Mesodermal cell (in vitro differentiated cells): Measurements from ENCODE around the gene GBF1.
A peak's percentile ranks its signal among the peaks of the same experiment; 100 is the strongest.

Experiments used
- H3K27ac ChIP-seq: 2 replicates; pipeline ENCODE4 v1.7.0; 2013; ENCODE audit warnings: mild to moderate bottlenecking, low read depth, low read length, moderate library complexity; ENCODE audit not compliant: severe bottlenecking
- H3K36me3 ChIP-seq: 2 replicates; pipeline ENCODE4 v1.7.1; 2013; ENCODE audit warnings: mild to moderate bottlenecking, low read length, moderate library complexity; ENCODE audit not compliant: control insufficient read depth, insufficient read depth
- H3K4me1 ChIP-seq: one replicate; pipeline ENCODE4 v1.7.1; 2013; ENCODE audit warnings: mild to moderate bottlenecking, low read length; ENCODE audit not compliant: insufficient read depth, control insufficient read depth, poor library complexity, severe bottlenecking
- H3K4me3 ChIP-seq: 2 replicates; pipeline ENCODE4 v1.7.0; 2013; ENCODE audit warnings: low read length, control low read depth, mild to moderate bottlenecking; ENCODE audit not compliant: insufficient read depth, poor library complexity, severe bottlenecking; ENCODE audit errors: extremely low read depth
- H3K9me3 ChIP-seq: 2 replicates; pipeline ENCODE4 v1.7.1; 2013; ENCODE audit warnings: mild to moderate bottlenecking, low read length, moderate library complexity; ENCODE audit not compliant: control insufficient read depth
- WGBS, 2 experiments: methylation state at CpG; one replicate each; pipeline ENCODE4 v1.1.5; 2013; ENCODE audit warnings: missing lambda C conversion rate in 2 of 2; ENCODE audit not compliant: insufficient coverage in 2 of 2; 5-methylcytosine and 5-hydroxymethylcytosine counted together

Gene GBF1

GRCh38 chr10:102409604-102410428 lies 164.5 kb downstream of the GBF1 start:
- H3K27ac ChIP-seq: peak overlapping the region; percentile 16
- H3K36me3 ChIP-seq: no peaks in the 10 kb centered on the region
- whole genome bisulfite sequencing, 2 experiments: 43 to 44% methylated on average over 20 to 21 of the region's 24 CpGs
- peaks cover 14% of the 10 kb centered on the region for H3K4me1 ChIP-seq
- H3K9me3 ChIP-seq: no peaks in the 10 kb centered on the region
- H3K4me3 ChIP-seq: peak overlapping the region; percentile 36

GRCh38 chr10:102410429-102411073 lies 165.2 kb downstream of the GBF1 start:
- H3K4me1 ChIP-seq: peaks cover 14% of the 10 kb centered on the region
- no peaks in the 10 kb centered on the region for H3K9me3 ChIP-seq
- H3K4me3 ChIP-seq: peak overlapping the region; percentile 34
- H3K27ac ChIP-seq: peak overlapping the region; percentile 16
- 8 to 9% methylated on average over 34 to 37 of the region's 48 CpGs for WGBS, 2 experiments
- no peaks in the 10 kb centered on the region for H3K36me3 ChIP-seq

GRCh38 chr10:102411341-102412255 lies 166.3 kb downstream of the GBF1 start:
- Histone ChIP-seq H3K4me1 (peaks cover 14% of the 10 kb centered on the region), H3K9me3 (no peaks in the 10 kb centered on the region), H3K36me3 (no peaks in the 10 kb centered on the region), H3K27ac (no peak overlapping the region), H3K4me3 (no peak overlapping the region)
- 88 to 91% methylated on average over 14 of the region's 14 CpGs for WGBS, 2 experiments

- Histone ChIP-seq H3K4me3 (no peak overlapping the region), H3K4me1 (peaks cover 14% of the 10 kb centered on the region), H3K9me3 (no peaks in the 10 kb centered on the region), H3K36me3 (no peaks in the 10 kb centered on the region), H3K27ac (no peak overlapping the region)
- 85 to 96% methylated on average over 7 to 10 of the region's 10 CpGs for WGBS, 2 experiments
These were observed 167.0 kb downstream of the GBF1 start for GRCh38 chr10:102412293-102412692.

- Histone ChIP-seq H3K9me3 (no peaks in the 10 kb centered on the region), H3K36me3 (no peaks in the 10 kb centered on the region), H3K27ac (no peak overlapping the region), H3K4me1 (peaks cover 14% of the 10 kb centered on the region), H3K4me3 (no peak overlapping the region)
- WGBS, 2 experiments: 0 to 20% methylated on average over 2 to 4 of the region's 5 CpGs
These were observed 167.8 kb downstream of the GBF1 start for GRCh38 chr10:102413053-102413705.

GRCh38 chr10:102413806-102414561 lies 168.7 kb downstream of the GBF1 start:
- H3K27ac ChIP-seq: no peak overlapping the region
- H3K4me1 ChIP-seq: peaks cover 16% of the 10 kb centered on the region
- no peaks in the 10 kb centered on the region for H3K9me3 ChIP-seq
- no peak overlapping the region for H3K4me3 ChIP-seq
- WGBS, 2 experiments: 83 to 88% methylated on average over 11 to 16 of the region's 16 CpGs
- no peaks in the 10 kb centered on the region for H3K36me3 ChIP-seq

- no peaks in the 10 kb centered on the region for H3K9me3 ChIP-seq
- no peaks in the 10 kb centered on the region for H3K36me3 ChIP-seq
- H3K27ac ChIP-seq: no peak overlapping the region
- 83 to 87% methylated on average over 13 to 14 of the region's 20 CpGs for WGBS, 2 experiments
- H3K4me3 ChIP-seq: no peak overlapping the region
- H3K4me1 ChIP-seq: peaks cover 15% of the 10 kb centered on the region
These were observed 169.4 kb downstream of the GBF1 start for GRCh38 chr10:102414749-102415148.

- H3K36me3 ChIP-seq: no peaks in the 10 kb centered on the region
- no peak overlapping the region for H3K27ac ChIP-seq
- no peaks in the 10 kb centered on the region for H3K9me3 ChIP-seq
- H3K4me3 ChIP-seq: no peak overlapping the region
- 77 to 85% methylated on average over 4 to 8 of the region's 9 CpGs for WGBS, 2 experiments
- peaks cover 6% of the 10 kb centered on the region for H3K4me1 ChIP-seq
These were observed 171.0 kb downstream of the GBF1 start for GRCh38 chr10:102416283-102416682.

- H3K4me3 ChIP-seq: no peak overlapping the region
- WGBS, 2 experiments: 88 to 92% methylated on average over 12 to 19 of the region's 20 CpGs
These were observed 171.4 kb downstream of the GBF1 start for GRCh38 chr10:102416695-102417094.

More at GRCh38 chr10:102416695-102417094, 171.4 kb downstream of the GBF1 start:
- Histone ChIP-seq H3K27ac (no peak overlapping the region), H3K4me1 (peaks cover 6% of the 10 kb centered on the region), H3K36me3 (no peaks in the 10 kb centered on the region), H3K9me3 (no peaks in the 10 kb centered on the region)
